HepG2 (cell line): ENCODE measurements around the gene MMP24OS. TPM values are rescaled to one million over a fixed set of nuclear protein-coding genes. Genes with fewer than 3 reads are reported as not detected.
A peak's percentile ranks its signal among the peaks of the same experiment; 100 is the strongest.

Experiments used
- FOSL2 ChIP-seq: sonication (generic); formaldehyde crosslinking; IDR thresholded peaks from 2 replicates; pipeline ENCODE4 v1.4.0; 2020; ENCODE audit warnings: missing genetic modification reagents
- GATAD2A ChIP-seq: IDR thresholded peaks from 2 replicates; pipeline ENCODE4 v1.6.1; 2016
- KLF12 ChIP-seq: sonication (generic); formaldehyde crosslinking; IDR thresholded peaks from 2 replicates; pipeline ENCODE4 v1.4.0; 2020; ENCODE audit warnings: missing genetic modification reagents, borderline replicate concordance
- MTF1 ChIP-seq: sonication (generic); formaldehyde crosslinking; IDR thresholded peaks from 2 replicates; pipeline ENCODE4 v1.5.0; 2020; ENCODE audit warnings: missing genetic modification reagents
- NR0B2 ChIP-seq: sonication (generic); formaldehyde crosslinking; IDR thresholded peaks from 2 replicates; pipeline ENCODE4 v1.4.0; 2020; ENCODE audit warnings: mild to moderate bottlenecking, missing genetic modification reagents
- ONECUT2 ChIP-seq: sonication (generic); formaldehyde crosslinking; IDR thresholded peaks from 2 replicates; pipeline ENCODE4 v1.4.0; 2020; ENCODE audit warnings: missing genetic modification reagents
- ZBTB26 ChIP-seq: IDR thresholded peaks from 2 replicates; pipeline ENCODE4 v1.6.1; 2016; ENCODE audit warnings: missing compliant biosample characterization, missing genetic modification reagents, borderline replicate concordance
- ZBTB7A ChIP-seq: sonication (generic); formaldehyde crosslinking; IDR thresholded peaks from 2 replicates; pipeline ENCODE4 v1.8.0; 2022; ENCODE audit warnings: mild to moderate bottlenecking, missing genetic modification reagents
- ZBTB8A ChIP-seq: sonication (generic); formaldehyde crosslinking; IDR thresholded peaks from 2 replicates; pipeline ENCODE4 v1.4.0; 2020; ENCODE audit warnings: mild to moderate bottlenecking, low read depth, missing genetic modification reagents, borderline replicate concordance
- ZNF318 ChIP-seq: sonication (generic); formaldehyde crosslinking; IDR thresholded peaks from 2 replicates; pipeline ENCODE4 v1.4.0; 2020; ENCODE audit warnings: mild to moderate bottlenecking, missing genetic modification reagents
- ZNF564 ChIP-seq: sonication (generic); formaldehyde crosslinking; IDR thresholded peaks from 2 replicates; pipeline ENCODE4 v1.8.1; 2023; ENCODE audit warnings: mild to moderate bottlenecking, missing genetic modification reagents
- ZNF713 ChIP-seq: sonication (generic); formaldehyde crosslinking; IDR thresholded peaks from 2 replicates; pipeline ENCODE4 v1.4.0; 2020; ENCODE audit warnings: mild to moderate bottlenecking, missing genetic modification reagents
- ZNF75D ChIP-seq: sonication (generic); formaldehyde crosslinking; IDR thresholded peaks from 2 replicates; pipeline ENCODE4 v1.8.1; 2023; ENCODE audit warnings: missing genetic modification reagents, mild to moderate bottlenecking, borderline replicate concordance
- polyA plus RNA-seq, 8 experiments: library from polyadenylated mRNA; depleted of rRNA in 3 of 8; stranded (reverse) in 7 of 8; unstranded in 1 of 8; fragments of >200 nt; fragmentation: Illumina TruSeq in 4 of 8; extraction: Trizol in 4 of 8; gene quantifications; 2 replicates each; pipeline versions ENCODE4 v1.2.1 to v1.2.3, GENCODE V29; 2011 to 2016; ENCODE audit warnings: low read depth in 4 of 8, missing spikeins in 1 of 8, mixed read lengths in 1 of 8; ENCODE audit not compliant: insufficient read depth in 1 of 8
- total RNA-seq, 5 experiments: library from RNA; depleted of rRNA; stranded (reverse); fragments of >200 nt; fragmentation: Illumina TruSeq; extraction: Trizol; gene quantifications; 2 replicates each; pipeline ENCODE4 v1.2.3, GENCODE V29; 2016; ENCODE audit warnings: low read depth in 1 of 5
- TF ChIP-seq, protein P1 (sequence below): IDR thresholded peaks from 2 replicates; pipeline ENCODE4 v1.6.1; 2012; ENCODE audit warnings: low read depth, low read length, improper control_type of control experiment
- TF ChIP-seq, protein P2 (sequence below), 2 experiments: fragments of 450-650 bp in 1 of 2; sonication (generic) in 1 of 2; formaldehyde crosslinking; IDR thresholded peaks; 2 replicates each; pipeline versions ENCODE4 v1.5.0 to v1.8.0; 2020 to 2022; ENCODE audit warnings: mild to moderate bottlenecking in 1 of 2, missing genetic modification reagents in 1 of 2

Gene MMP24OS
- total and polyA plus RNA-seq, 2 of the 13 experiments (the other 11 are each of a cell fraction or from before 2014, with no cell fraction given) = 6.0 to 8.5 TPM

GRCh38 chr20:35286077-35286898, 8.4 kb upstream of the MMP24OS start (continued):
- TF ChIP-seq ZNF318 (CRISPR knock-in tag) = no peak
- TF ChIP-seq, protein P1, sequence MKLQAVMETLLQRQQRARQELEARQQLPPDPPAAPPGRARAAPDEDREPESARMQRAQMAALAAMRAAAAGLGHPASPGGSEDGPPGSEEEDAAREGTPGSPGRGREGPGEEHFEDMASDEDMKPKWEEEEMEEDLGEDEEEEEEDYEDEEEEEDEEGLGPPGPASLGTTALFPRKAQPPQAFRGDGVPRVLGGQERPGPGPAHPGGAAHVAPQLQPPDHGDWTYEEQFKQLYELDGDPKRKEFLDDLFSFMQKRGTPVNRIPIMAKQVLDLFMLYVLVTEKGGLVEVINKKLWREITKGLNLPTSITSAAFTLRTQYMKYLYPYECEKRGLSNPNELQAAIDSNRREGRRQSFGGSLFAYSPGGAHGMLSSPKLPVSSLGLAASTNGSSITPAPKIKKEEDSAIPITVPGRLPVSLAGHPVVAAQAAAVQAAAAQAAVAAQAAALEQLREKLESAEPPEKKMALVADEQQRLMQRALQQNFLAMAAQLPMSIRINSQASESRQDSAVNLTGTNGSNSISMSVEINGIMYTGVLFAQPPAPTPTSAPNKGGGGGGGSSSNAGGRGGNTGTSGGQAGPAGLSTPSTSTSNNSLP = no peak
- TF ChIP-seq GATAD2A (CRISPR knock-in tag) = peak; percentile 40; the same call in 1 of the 2 replicates
- TF ChIP-seq KLF12 (CRISPR knock-in tag) = no peak
- TF ChIP-seq ONECUT2 (CRISPR knock-in tag) = no peak
- no peak for TF ChIP-seq FOSL2
- peak; percentile 33; the same call in 1 of the 2 replicates for TF ChIP-seq ZBTB7A (CRISPR knock-in tag)
- TF ChIP-seq ZNF564 = 0 out of 2 replicates have a peak, but pooled peaks have one; percentile 36
- TF ChIP-seq ZNF713 (CRISPR knock-in tag) = no peak
- no peak; the same call in 1 of the 2 replicates for TF ChIP-seq ZBTB26
- no peak for TF ChIP-seq ZNF75D (CRISPR knock-in tag)
- TF ChIP-seq ZBTB8A (CRISPR knock-in tag) = no peak
- TF ChIP-seq, protein P2, sequence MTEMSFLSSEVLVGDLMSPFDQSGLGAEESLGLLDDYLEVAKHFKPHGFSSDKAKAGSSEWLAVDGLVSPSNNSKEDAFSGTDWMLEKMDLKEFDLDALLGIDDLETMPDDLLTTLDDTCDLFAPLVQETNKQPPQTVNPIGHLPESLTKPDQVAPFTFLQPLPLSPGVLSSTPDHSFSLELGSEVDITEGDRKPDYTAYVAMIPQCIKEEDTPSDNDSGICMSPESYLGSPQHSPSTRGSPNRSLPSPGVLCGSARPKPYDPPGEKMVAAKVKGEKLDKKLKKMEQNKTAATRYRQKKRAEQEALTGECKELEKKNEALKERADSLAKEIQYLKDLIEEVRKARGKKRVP (CRISPR knock-in tag; IDR thresholded peaks at IDR 0.05) = no peak
- no peak for TF ChIP-seq MTF1
- TF ChIP-seq NR0B2 (CRISPR knock-in tag) = no peak
